GM15510 (cell line): ENCODE measurements around the gene ZRSR2.

ENCODE experiments used
- POLR2A ChIP-seq: IDR thresholded peaks from 3 replicates; pipeline ENCODE4 v1.6.1; 2011; ENCODE audit warnings: borderline replicate concordance; ENCODE audit not compliant: insufficient read length; ENCODE audit errors: extremely low read depth

ZRSR2 gene

DNA sequence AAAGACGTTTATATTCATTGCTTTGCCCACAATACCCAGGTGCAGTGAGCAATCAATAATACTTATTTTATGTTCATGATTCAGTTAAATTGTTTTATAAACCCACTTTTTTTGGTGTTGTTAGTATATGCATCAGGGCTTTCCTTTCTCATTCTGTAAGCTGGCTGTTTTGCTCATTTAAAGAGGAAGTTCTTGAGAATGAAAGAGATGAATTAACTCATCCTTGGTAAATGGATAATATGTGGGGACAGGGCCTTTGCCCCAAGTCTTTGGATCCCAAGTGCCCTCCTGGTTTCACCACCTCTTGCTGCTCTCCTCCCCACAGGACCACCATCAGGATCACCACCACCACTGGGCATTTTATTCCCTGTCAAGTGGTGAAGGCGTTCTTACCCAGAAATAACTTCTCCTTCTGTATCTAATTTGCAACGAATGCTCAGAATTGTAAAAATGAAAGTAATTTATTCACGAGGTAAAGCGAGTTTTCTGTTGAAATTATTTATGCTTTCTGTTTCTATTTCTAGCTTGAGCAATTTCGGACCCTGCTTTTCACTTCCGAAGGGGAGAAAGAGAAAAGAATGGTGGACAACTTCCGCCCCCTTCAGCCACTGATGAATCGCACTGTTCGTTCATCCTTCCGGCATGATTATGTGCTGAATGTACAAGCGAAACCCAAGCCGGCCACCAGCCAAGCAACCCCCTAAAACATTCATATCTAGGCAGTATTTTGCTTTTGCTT, 8.2 kb upstream of the ZRSR2 start:
- no peak for TF ChIP-seq POLR2A

DNA sequence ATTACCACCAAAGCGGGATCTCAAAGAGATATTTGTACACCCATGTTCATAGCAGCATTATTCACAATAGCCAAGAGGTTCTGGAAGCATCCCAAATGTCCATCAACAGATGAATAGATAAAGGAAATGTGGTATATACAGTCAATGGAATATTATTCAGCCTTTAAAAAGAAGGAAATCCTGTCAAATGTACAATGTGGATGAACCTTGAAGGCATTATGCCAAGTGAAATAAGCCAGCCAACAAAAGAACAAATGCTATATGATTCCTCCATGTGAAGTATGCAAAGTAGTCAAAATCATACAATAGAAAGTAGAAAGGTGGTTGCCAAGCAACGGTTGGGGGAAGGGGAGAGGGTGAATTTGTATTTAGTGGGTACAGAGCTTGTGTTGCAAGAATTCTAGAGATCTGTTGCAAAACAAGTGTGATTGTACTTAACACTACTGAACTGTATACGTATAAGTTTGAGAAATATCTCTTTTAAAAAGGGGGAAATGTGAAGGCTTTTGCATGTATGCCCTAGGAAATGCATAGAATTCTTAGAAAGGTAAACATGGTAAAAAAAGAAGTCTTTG, 5.0 kb upstream of the ZRSR2 start:
- no peak for TF ChIP-seq POLR2A

DNA sequence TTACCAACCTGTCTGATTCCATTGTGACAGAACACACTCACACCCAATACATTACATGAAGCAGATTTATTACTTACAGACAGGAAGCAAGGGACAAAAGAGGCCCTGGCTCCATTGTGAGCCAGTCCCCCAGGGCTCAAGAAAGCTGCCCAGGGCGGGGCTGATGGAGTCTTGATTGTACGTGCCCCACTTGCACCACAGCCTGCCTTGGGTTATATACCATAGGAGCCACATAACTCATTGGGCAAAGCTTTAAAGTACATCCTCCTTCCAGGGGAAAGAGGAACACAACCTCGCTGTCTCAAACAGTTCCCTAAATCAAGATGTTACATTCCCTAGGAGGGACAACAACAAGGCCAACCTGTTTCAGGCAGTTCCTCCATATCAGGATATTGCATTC, 3.4 kb upstream of the ZRSR2 start:
- TF ChIP-seq POLR2A: no peak

DNA sequence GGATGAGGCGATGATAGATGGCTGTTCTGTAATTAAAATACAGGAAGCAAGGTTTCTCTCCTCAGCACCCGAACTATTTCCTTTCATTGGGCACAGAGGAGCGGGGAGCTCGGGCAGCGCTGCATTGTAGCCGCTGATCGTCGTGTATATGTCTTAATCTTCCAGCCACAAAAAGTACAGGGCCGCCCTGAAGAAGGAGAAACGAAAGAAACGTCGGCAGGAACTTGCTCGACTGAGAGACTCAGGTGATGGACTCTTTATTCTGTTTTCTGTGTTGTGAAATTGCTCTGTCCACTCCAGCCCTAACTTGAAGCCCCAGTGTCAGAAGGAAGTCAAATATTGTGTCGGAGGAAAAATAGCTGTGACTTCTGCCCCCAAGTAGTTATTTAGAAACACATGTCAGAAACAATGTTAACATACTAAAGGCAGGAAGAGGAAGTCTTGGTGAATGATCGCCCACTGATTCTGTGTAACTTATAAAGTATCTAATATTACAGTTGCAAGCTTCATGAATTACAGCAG, 546 bp downstream of the ZRSR2 start:
- no peak for TF ChIP-seq POLR2A

DNA sequence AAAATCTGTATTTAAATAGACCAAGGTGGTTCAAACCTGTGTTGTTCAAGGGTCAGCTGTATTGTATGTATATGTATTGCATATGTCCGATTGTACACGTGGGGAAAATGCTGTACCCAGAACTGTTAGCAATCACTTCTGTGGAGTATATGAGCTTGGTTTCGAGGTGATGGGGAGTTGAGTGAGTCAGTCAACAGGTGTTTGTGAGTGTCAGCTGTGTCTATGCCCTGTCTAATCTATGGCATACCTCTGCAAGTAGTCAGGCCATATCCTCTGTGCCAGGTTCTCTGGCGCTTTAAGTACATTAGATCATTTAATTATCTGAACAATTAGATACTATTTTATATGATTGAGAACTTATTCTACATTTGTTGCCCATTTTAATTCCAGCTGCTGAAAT, 7.4 kb downstream of the ZRSR2 start:
- no peak for TF ChIP-seq POLR2A

DNA sequence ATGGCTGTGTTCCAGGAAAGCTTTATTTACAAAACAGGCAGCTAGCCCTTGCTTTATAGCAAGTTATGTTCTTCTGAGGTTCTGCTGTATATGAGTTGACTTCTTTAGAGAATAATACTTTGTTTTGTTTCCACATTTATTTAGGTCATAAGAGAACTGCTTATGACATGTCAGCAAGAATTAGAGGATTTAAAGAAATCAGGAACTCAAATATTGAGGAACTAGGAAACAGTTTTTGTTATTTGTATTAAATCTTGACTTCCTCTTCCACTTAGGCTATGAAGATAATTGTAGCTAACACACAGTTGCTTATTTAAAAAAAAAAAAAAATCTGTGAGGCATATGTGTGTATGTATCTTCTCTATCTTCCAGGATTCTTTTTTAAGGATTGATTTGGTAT, 14.3 kb downstream of the ZRSR2 start:
- no peak for TF ChIP-seq POLR2A

DNA sequence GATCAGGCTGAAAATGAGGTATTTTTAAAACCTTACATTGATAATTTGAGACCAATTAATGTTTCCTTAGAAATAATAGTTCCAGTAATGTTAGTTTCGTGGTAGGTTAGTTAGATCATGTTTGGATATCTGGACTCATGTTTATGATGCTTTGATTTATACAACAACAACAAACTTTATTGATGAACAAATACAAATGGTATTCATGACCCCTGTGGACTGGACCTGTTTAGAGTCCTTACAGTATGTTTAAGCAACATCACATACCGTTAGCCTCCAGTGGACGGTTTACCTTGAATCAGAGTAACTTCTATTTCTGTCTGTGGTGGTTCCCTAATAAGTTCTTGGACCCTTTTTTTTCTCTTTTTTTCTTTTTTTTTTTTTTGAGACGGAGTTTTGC, 18.0 kb downstream of the ZRSR2 start:
- no peak for TF ChIP-seq POLR2A

DNA sequence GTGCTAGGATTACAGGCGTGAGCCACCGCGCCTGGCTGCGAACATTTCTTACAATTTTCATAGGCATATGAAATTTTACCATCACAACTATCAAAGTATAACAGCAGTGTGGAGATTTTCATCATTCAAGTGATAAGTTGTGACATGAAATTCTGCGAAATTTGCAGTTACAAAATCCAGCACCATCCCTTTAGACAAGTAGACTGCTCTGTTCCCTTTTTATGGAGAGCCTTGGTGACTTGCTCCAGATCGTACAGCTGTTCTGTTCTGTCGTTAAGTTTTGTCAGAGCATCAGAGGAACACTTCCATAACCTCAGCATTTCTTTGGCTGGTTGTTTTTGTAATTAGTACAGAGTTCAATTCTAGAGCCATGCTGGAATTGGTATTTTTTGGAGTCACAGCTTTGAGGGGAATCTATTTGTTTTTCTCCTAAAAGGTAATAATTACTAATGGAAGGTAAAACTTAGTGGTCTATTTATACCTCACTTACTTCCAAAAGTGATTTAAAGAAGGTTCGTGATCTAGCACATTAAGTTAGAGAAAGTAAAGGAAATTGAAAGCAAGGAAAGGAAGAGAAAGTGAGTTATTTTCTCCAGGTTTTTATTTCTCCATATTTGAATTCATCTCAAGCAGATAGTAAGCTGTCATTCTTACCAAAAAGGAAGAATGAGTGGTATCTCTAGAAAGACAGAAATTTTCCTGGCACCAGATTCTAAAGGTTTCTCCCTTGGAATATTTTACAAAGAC, 22.1 kb downstream of the ZRSR2 start:
- TF ChIP-seq POLR2A: no peak

DNA sequence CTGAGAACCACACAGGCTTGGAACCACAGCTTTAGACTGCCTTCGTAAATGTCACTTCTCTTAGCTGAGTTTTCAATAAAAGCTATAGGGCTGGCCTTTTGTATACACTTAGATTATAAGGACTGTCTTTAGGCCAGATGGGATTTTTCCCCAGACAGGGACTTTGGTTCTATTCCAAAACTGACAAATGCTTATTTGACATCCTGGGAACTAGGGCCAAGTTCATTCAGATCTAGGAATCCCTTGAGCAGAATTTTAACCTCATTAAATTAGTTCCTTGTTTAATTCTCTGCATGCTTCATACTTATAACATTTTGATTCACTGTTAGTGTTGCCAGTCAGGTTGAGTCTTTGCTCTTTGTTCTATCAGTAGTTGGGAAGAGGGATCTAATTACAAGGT, 23.1 kb downstream of the ZRSR2 start:
- TF ChIP-seq POLR2A: no peak

DNA sequence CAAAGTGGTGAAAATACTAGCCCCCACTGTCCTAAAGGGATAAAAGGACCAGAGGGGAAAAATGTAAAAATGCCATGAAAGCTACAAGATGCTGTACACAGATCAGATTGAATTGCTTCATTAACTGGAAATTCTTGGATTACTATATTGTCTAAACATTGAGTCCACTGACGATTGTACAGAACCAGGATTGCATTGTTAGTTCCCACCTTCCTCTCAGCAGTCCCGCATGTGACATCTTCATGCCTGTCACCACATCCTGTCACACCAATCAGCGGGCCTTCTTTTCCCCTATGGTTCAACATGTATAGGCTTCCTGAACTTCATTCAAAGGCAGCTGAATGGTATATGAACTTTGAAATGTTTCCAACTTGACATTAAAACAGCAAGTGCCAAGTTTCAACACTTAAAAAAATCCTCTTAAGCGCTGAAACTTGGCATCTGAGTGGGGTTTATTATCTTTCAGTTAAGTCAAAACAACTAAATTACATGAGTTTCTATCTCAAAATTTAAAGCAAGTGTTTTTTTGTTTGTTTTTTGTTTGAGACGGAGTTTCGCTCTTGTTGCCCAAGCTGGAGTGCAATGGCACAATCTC, 24.6 kb downstream of the ZRSR2 start:
- no peak for TF ChIP-seq POLR2A

DNA sequence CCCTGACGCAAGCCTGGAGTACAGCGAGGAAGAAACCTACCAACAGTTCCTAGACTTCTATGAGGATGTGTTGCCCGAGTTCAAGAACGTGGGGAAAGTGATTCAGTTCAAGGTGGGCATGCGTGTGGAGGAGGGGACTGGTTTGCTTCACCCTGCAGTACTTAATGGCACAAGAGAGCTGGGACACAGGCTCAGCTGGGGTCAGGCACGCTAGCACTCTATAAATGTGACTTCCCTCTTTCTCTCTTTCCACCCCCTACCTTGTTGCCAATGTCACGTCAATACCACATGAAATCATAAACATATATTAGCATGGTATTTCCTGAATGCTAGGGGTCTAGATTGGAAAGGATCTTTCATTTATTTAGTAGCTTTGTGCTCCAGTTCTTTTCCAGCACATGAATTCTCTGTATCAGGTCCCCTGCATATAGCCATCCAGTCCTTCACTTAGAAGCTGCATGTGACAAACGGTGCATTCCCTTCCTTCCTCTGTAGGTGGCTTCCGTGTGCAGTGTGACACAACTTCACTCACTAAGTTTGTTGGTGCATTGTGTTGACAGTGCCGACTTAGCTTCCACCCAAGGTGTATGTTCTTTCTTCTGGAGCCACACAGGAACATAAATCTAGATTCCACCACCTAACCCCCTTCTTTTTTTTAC, 25.6 kb downstream of the ZRSR2 start:
- TF ChIP-seq POLR2A: no peak

DNA sequence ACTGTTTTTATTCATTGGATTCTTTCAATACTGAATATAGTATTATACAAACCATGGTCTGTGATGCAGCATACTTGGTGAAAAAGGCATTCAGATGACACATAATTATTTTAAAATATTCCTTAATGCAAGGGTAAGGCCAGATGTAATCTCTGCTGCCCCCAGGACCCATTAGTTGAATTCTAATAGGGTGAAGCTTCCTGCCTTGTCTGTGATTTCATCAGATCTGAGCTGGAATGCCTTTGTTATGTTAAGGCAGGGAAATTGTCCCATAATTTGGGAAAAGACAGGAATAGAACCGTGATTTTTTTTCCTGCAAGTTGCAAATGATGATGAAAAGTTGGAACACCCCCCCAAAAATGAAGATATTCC, 26.1 kb downstream of the ZRSR2 start:
- TF ChIP-seq POLR2A: no peak

DNA sequence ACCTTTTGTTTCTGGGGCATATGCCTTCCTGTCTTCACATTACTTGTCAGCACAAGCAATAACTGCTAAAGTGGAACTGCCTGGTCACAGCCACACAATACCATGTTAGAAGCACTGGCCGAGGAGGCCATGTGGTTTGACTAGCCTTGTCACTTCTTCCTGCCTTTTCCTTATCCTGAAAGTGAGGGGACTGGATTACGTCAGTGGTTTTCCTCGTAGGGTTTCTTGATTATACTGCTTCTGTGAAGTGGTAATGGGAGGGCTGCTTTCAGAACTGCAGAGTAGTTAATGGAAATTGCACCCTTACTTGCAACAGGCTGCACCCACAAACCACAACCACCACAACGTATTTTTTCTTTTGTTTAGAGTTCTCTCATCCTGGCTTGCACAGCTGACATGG, 26.6 kb downstream of the ZRSR2 start:
- TF ChIP-seq POLR2A: no peak

DNA sequence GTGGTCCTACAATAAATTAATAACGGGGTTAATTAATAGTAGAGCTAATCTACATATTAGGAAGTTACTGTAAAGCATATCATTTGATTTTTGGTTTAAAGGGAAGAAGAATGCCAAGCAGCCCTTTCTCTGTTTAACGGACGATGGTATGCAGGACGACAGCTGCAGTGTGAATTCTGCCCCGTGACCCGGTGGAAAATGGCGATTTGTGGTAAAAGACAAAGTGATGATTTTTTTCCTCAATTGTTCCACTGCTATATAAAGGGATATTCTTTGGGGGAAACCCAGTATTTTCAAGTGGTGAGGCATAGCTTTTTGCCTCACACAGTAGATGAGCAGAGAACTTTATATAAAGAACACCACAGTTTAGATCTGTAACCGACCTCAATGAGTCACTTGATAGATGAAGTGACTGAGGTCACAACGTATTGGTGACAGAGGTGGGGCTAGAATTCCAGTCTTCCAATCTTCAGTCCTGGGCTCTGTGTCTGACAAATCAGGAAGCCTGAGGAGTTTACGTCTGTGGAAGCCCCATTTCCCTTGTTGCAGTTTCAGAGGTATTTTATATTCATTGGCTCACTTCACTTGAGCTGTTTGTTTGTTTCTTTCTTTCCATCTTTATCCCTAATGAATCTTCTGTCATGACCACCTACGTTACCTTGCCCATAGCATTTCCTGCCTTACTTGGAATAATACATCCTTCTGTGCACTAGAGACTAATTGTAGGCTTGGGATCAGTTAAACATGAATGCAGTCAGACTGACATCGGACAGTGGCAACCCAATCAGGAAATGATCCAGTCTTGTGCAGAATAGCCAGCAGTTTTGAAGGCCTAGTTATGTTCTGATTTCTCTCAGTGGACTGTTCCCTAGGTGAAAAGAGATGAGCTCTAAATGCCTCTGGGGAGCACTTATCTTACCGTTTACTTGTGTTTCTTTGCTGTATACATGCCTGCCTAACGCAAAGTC, 30.1 kb downstream of the ZRSR2 start:
- TF ChIP-seq POLR2A: no peak

DNA sequence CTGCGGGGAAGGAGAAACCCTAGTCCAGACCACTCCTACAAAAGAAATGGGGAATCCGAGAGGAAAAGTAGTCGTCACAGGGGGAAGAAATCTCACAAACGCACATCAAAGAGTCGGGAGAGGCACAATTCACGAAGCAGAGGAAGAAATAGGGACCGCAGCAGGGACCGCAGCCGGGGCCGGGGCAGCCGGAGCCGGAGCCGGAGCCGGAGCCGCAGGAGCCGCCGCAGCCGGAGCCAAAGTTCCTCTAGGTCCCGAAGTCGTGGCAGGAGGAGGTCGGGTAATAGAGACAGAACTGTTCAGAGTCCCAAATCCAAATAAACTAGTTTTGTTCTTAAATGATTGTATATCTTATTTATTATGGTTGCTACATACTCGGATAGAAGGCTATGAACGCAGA, 32.6 kb downstream of the ZRSR2 start:
- TF ChIP-seq POLR2A: no peak

DNA sequence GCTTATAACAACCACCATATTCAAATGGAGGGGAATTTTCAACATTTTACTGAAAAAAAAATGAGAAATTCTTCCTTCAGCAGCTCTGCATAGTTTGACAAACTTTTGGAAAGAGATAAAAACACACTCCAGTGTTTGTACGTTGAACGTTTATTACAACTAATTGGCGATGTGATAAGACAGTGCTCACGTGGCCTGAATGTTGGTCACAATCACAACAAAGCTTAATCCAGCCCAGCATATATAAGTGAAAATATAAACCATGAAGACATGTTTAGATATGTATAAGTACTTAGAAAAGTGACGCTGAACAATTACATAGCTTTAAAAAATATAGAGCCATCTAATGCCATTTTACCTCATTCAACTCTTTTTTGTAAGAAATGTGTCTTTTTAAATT, 35.7 kb downstream of the ZRSR2 start:
- no peak for TF ChIP-seq POLR2A
